K562 (cell line): ENCODE data around the gene SLC7A5. TPM values are rescaled to one million over a fixed set of nuclear protein-coding genes. Genes with fewer than 3 reads are reported as not detected.

Source experiments
- ATAC-seq: fragments of 200-7000 bp; cut with Tn5 transposase; 3 replicates; pipeline ENCODE4 v1.9.1; 2020; ENCODE audit warnings: moderate library complexity
- BruUV-seq: library from RNA; stranded (reverse); fragments of 400-500 nt; replicated peaks from 2 replicates; lab custom pipeline; 2021; lab: Mats Ljungman, UMichigan
- CTCF ChIA-PET: fragments of 300-600 bp; formaldehyde crosslinking; extraction: SDS; loops from one replicate; lab custom pipeline; 2021; ENCODE audit warnings: low intra/inter-chr PET ratio; lab: Yijun Ruan, JAX
- POLR2A ChIA-PET: fragments of 300-600, 350-650 bp; sonication (Branson Sonifier 250); formaldehyde crosslinking; extraction: SDS; loops from one replicate; lab custom pipeline; 2021; ENCODE audit warnings: antibody characterized with exemption, inconsistent platforms; lab: Yijun Ruan, JAX
- DNase-seq, 4 experiments: peaks; one replicate each; pipeline versions ENCODE4 v3.0.0 to v3.0.0-alpha.2; 2011 to 2018; ENCODE audit warnings: low spot score in 3 of 4, mixed read lengths in 3 of 4; ENCODE audit errors: extremely low read depth in 1 of 4
- FAIRE-seq: peaks from 2 replicates; lab custom pipeline; 2011; peaks lifted over from hg19 to GRCh38; lab: Jason Lieb, UNC
- H2AFZ ChIP-seq: 2 replicates; pipeline ENCODE4 v1.6.0; 2011; ENCODE audit warnings: low read depth, low read length, control low read depth, inconsistent platforms
- H3K27ac ChIP-seq: fragments of 200-600 bp; 3 replicates; pipeline ENCODE4 v1.8.0; 2011; ENCODE audit warnings: low read depth, mild to moderate bottlenecking, control low read depth, inconsistent platforms, low read length, moderate library complexity, mixed read lengths; ENCODE audit errors: extremely low read depth
- H3K27me3 ChIP-seq, 2 experiments: fragments of 300-600 bp in 1 of 2; 2 replicates in 1 of 2; 3 replicates in 1 of 2; pipeline versions ENCODE4 v1.6.0 to v1.8.0; 2011; ENCODE audit warnings: inconsistent platforms in 2 of 2, low read length in 2 of 2, mild to moderate bottlenecking in 1 of 2, mixed read lengths in 1 of 2, moderate library complexity in 1 of 2; ENCODE audit not compliant: control insufficient read depth in 2 of 2, insufficient read depth in 2 of 2
- H3K36me3 ChIP-seq: fragments of 300-600 bp; 3 replicates; pipeline ENCODE4 v1.8.0; 2011; ENCODE audit warnings: mild to moderate bottlenecking, low read length, inconsistent platforms; ENCODE audit not compliant: control insufficient read depth, insufficient read depth
- H3K4me1 ChIP-seq, 2 experiments: fragments of 200-600 bp in 1 of 2; replicated peaks in 1 of 2; 2 replicates in 1 of 2; 3 replicates in 1 of 2; pipeline versions ENCODE4 v1.5.1 to v1.8.0; 2011; ENCODE audit warnings: inconsistent platforms in 2 of 2, low read length in 2 of 2, mild to moderate bottlenecking in 1 of 2, mixed read lengths in 1 of 2, moderate library complexity in 1 of 2; ENCODE audit not compliant: control insufficient read depth in 2 of 2, insufficient read depth in 2 of 2
- H3K4me2 ChIP-seq: 2 replicates; pipeline ENCODE4 v1.6.1; 2011; ENCODE audit warnings: low read length, control low read depth, inconsistent platforms, mixed read lengths; ENCODE audit not compliant: insufficient read depth
- H3K4me3 ChIP-seq: fragments of 200-600 bp; sonication (generic), shearing (Covaris generic); 2 replicates; pipeline ENCODE4 v1.5.1; 2016; ENCODE audit warnings: control low read depth, inconsistent platforms
- H3K79me2 ChIP-seq: fragments of 200-600 bp; 3 replicates; pipeline ENCODE4 v1.8.0; 2011; ENCODE audit warnings: low read length, inconsistent platforms; ENCODE audit not compliant: control insufficient read depth, insufficient read depth
- H3K9ac ChIP-seq, 2 experiments: 2 replicates each; pipeline versions ENCODE4 v1.6.0 to v1.6.1; 2011; ENCODE audit warnings: low read depth in 2 of 2, low read length in 2 of 2, control low read depth in 1 of 2, inconsistent platforms in 1 of 2, mild to moderate bottlenecking in 1 of 2, mixed read lengths in 1 of 2; ENCODE audit not compliant: insufficient read depth in 1 of 2
- H3K9me1 ChIP-seq: one replicate; pipeline ENCODE4 v1.6.0; 2011; ENCODE audit warnings: inconsistent platforms, mild to moderate bottlenecking, low read length, moderate library complexity; ENCODE audit not compliant: control insufficient read depth, insufficient read depth
- H3K9me3 ChIP-seq: replicated peaks from 2 replicates; pipeline ENCODE4 v1.5.1; 2011; ENCODE audit warnings: low read depth, low read length, inconsistent platforms; ENCODE audit not compliant: control insufficient read depth, insufficient read depth
- H4K20me1 ChIP-seq: replicated peaks from 2 replicates; pipeline ENCODE4 v1.6.1; 2011; ENCODE audit warnings: low read length, inconsistent platforms, mixed read lengths; ENCODE audit not compliant: control insufficient read depth, insufficient read depth
- CHD1 ChIP-seq: fragments of 200-600 bp; sonication (generic); IDR thresholded peaks from one replicate; pipeline ENCODE4 v1.6.1; 2012; ENCODE audit warnings: mild to moderate bottlenecking, moderate library complexity, low read length, inconsistent platforms
- EHMT2 ChIP-seq: fragments of 450-650 bp; IDR thresholded peaks from 2 replicates; pipeline ENCODE4 v1.6.1; 2018; ENCODE audit warnings: antibody characterized with exemption
- HDAC2 ChIP-seq: fragments of 450-650 bp; IDR thresholded peaks from 2 replicates; pipeline ENCODE4 v1.6.1; 2016; ENCODE audit warnings: mild to moderate bottlenecking
- HOXB6 ChIP-seq: fragments of 250-450 bp; sonication (Bioruptor Pico); IDR thresholded peaks from 2 replicates; pipeline ENCODE4 v1.5.1; 2022; ENCODE audit warnings: mild to moderate bottlenecking, borderline replicate concordance
- MYC ChIP-seq, 2 experiments: fragments of 250-450 bp in 1 of 2; sonication (Bioruptor Pico) in 1 of 2; IDR thresholded peaks; 2 replicates each; pipeline versions ENCODE4 v1.5.1 to v1.6.1; 2012 to 2021; ENCODE audit warnings: low read depth in 2 of 2, borderline replicate concordance in 1 of 2, improper control_type of control experiment in 1 of 2, low read length in 1 of 2, mild to moderate bottlenecking in 1 of 2, moderate library complexity in 1 of 2
- POLR2AphosphoS2 ChIP-seq: IDR thresholded peaks from 2 replicates; pipeline ENCODE4 v1.6.1; 2012; ENCODE audit warnings: low read length, improper control_type of control experiment
- STAT5A ChIP-seq: IDR thresholded peaks from 2 replicates; pipeline ENCODE4 v1.6.1; 2012; ENCODE audit warnings: low read length, inconsistent platforms, borderline replicate concordance
- SUPT5H ChIP-seq: fragments of 450-650 bp; IDR thresholded peaks from 2 replicates; pipeline ENCODE4 v1.6.1; 2016
- ZNF165 ChIP-seq: fragments of 250-450 bp; sonication (Bioruptor Pico); IDR thresholded peaks from 2 replicates; pipeline ENCODE4 v1.4.0; 2020; ENCODE audit warnings: borderline replicate concordance
- ZNF764 ChIP-seq: fragments of 250-450 bp; sonication (Bioruptor Pico); IDR thresholded peaks from 2 replicates; pipeline ENCODE4 v1.4.0; 2020; ENCODE audit warnings: low read depth, mild to moderate bottlenecking, moderate library complexity
- WGBS: fragments of 100-300 bp; shearing (Covaris generic); methylation state at CpG from one replicate; pipeline ENCODE4 v1.1.6; 2016; ENCODE audit warnings: low coverage, mixed read lengths; ENCODE audit not compliant: insufficient coverage; ENCODE audit errors: missing lambda C conversion rate; 5-methylcytosine and 5-hydroxymethylcytosine counted together
- in situ Hi-C: fragments of 300-500 bp; cut with MboI; formaldehyde crosslinking; loops from 4 replicates; pipeline ENCODE4 v1.15.0; 2018; ENCODE audit warnings: inconsistent platforms, mixed read lengths
- intact Hi-C: fragments of 100-400 bp; cut with micrococcal nuclease; formaldehyde crosslinking; loops from 2 replicates; pipeline ENCODE4 v1.14.2; 2022
- polyA plus RNA-seq, 8 experiments: library from polyadenylated mRNA; depleted of rRNA in 4 of 8; stranded (reverse) in 5 of 8; unstranded in 3 of 8; fragments of >200 nt; fragmentation: Nextera tagmentation in 2 of 8; fragmentation: Illumina TruSeq in 1 of 8; extraction: Ambion mirVana in 2 of 8; extraction: Trizol in 1 of 8; gene quantifications; 2 replicates each; pipeline versions ENCODE4 v1.2.1 to v1.2.3, GENCODE V29; 2011 to 2014; ENCODE audit warnings: inconsistent platforms in 1 of 8, missing spikeins in 1 of 8
- total RNA-seq, 7 experiments: library from RNA; depleted of rRNA in 6 of 7; stranded (reverse); fragments of >200 nt in 6 of 7; fragmentation: Illumina TruSeq in 2 of 7; extraction: Trizol in 2 of 7; gene quantifications; 2 replicates each; pipeline versions ENCODE4 v1.2.1 to v1.2.3, GENCODE V29; 2011 to 2021; ENCODE audit warnings: low replicate concordance in 1 of 7
- TF ChIP-seq, protein P1 (sequence below), 2 experiments: fragments of 450-650 bp in 1 of 2; sonication (generic) in 1 of 2; formaldehyde crosslinking; conservative IDR thresholded peaks; 2 replicates each; pipeline versions ENCODE4 v1.4.0 to v1.8.1; 2020 to 2022; ENCODE audit warnings: mild to moderate bottlenecking in 1 of 2, missing genetic modification reagents in 1 of 2
- TF ChIP-seq, protein P2 (sequence below): IDR thresholded peaks from 2 replicates; pipeline ENCODE4 v1.6.1; 2014; ENCODE audit warnings: antibody characterized with exemption
- TF ChIP-seq, protein P3 (sequence below): fragments of 450-650 bp; IDR thresholded peaks from 2 replicates; pipeline ENCODE4 v1.6.1; 2017; ENCODE audit warnings: antibody characterized with exemption
- TF ChIP-seq, protein P4 (sequence below): IDR thresholded peaks from 2 replicates; pipeline ENCODE4 v1.6.1; 2011; ENCODE audit warnings: borderline replicate concordance, low read depth, mild to moderate bottlenecking, moderate library complexity, low read length; ENCODE audit not compliant: insufficient read depth, poor library complexity, severe bottlenecking
- TF ChIP-seq, protein P5 (sequence below): fragments of 450-650 bp; formaldehyde crosslinking; IDR thresholded peaks from 2 replicates; pipeline ENCODE4 v1.4.0; 2020; ENCODE audit warnings: mild to moderate bottlenecking, moderate library complexity

Gene SLC7A5
- total and polyA plus RNA-seq, 9 of the 15 experiments (the other 6 are each of a cell fraction or from before 2014, with no cell fraction given): 1.9 to 220 (median 18.6) TPM

DNA sequence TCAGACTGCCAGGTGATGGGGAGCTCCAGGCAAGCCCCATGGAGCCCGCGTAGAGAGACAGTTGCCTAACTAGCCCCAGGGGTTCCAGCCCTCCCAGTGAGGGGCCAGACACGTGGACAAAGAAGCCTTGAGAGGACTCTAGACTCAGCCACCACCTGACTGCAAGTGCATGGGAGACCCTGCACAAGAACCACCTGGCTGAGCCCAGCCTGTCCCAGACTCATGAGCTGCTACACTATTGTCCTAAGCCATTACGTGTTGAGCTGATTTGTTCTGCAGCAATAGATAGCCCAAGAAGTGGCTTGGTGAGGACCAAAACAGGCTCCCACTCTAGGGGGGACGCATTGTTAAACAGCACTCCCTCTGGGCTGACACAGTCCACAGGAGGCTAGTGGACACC, 65.9 kb downstream of the SLC7A5 start:
- H3K9me3 ChIP-seq: 0 out of 2 replicates have a peak, but pooled peaks cover 2% of the 10 kb centered on the region
- no peaks in the 10 kb centered on the region for H3K36me3 ChIP-seq
- no peak overlapping the region for H2AFZ ChIP-seq
- ChIA-PET POLR2A (interaction anchor here (0.9 to 1.7 kb wide), 5 partner anchors 9 to 33 kb away, joined by 4 to 6 read pairs (median 5); no protein-coding TSS in a partner anchor), CTCF (no interaction called here)
- H3K27me3 ChIP-seq: peaks cover 0 to 10% of the 10 kb centered on the region in 2 experiments; a peak in 1 of 5 replicates
- no peak overlapping the region for H3K4me2 ChIP-seq
- no peak for ATAC-seq
- in situ Hi-C loops: no loop called here
- no peak for DNase-seq
- H4K20me1 ChIP-seq: no peaks in the 10 kb centered on the region
- intact Hi-C loops: no loop called here
- H3K4me3 ChIP-seq: no peak overlapping the region
- no peak overlapping the region for H3K27ac ChIP-seq
- no peak overlapping the region for H3K9ac ChIP-seq
- no peaks in the 10 kb centered on the region for H3K79me2 ChIP-seq
- no peak for FAIRE-seq
- BruUV-seq: no TSS peak
- H3K9me1 ChIP-seq: no peaks in the 10 kb centered on the region
- H3K4me1 ChIP-seq: peaks cover 19 to 26% of the 10 kb centered on the region in 2 experiments
- WGBS: 41% methylated on average over 5 of the region's 5 CpGs
- TF ChIP-seq, protein P1, sequence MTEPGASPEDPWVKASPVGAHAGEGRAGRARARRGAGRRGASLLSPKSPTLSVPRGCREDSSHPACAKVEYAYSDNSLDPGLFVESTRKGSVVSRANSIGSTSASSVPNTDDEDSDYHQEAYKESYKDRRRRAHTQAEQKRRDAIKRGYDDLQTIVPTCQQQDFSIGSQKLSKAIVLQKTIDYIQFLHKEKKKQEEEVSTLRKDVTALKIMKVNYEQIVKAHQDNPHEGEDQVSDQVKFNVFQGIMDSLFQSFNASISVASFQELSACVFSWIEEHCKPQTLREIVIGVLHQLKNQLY (CRISPR knock-in tag; conservative IDR thresholded peaks at IDR 0.05): no peak
- TF ChIP-seq POLR2AphosphoS2 (no peak), CHD1 (no peak), HOXB6 (no peak), STAT5A (no peak), SUPT5H (no peak), MYC (IDR thresholded peaks at IDR 0.05; ENCODE audit: low read depth, low read length) (no peak), MYC (CRISPR knock-in tag; IDR thresholded peaks at IDR 0.05; ENCODE audit: borderline replicate concordance, low read depth) (no peak), ZNF764 (CRISPR knock-in tag) (no peak), HDAC2 (no peak), EHMT2 (no peak), ZNF165 (CRISPR knock-in tag) (no peak)
- TF ChIP-seq, protein P2, sequence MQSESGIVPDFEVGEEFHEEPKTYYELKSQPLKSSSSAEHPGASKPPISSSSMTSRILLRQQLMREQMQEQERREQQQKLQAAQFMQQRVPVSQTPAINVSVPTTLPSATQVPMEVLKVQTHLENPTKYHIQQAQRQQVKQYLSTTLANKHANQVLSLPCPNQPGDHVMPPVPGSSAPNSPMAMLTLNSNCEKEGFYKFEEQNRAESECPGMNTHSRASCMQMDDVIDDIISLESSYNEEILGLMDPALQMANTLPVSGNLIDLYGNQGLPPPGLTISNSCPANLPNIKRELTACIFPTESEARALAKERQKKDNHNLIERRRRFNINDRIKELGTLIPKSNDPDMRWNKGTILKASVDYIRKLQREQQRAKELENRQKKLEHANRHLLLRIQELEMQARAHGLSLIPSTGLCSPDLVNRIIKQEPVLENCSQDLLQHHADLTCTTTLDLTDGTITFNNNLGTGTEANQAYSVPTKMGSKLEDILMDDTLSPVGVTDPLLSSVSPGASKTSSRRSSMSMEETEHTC: no peak
- TF ChIP-seq, protein P3, sequence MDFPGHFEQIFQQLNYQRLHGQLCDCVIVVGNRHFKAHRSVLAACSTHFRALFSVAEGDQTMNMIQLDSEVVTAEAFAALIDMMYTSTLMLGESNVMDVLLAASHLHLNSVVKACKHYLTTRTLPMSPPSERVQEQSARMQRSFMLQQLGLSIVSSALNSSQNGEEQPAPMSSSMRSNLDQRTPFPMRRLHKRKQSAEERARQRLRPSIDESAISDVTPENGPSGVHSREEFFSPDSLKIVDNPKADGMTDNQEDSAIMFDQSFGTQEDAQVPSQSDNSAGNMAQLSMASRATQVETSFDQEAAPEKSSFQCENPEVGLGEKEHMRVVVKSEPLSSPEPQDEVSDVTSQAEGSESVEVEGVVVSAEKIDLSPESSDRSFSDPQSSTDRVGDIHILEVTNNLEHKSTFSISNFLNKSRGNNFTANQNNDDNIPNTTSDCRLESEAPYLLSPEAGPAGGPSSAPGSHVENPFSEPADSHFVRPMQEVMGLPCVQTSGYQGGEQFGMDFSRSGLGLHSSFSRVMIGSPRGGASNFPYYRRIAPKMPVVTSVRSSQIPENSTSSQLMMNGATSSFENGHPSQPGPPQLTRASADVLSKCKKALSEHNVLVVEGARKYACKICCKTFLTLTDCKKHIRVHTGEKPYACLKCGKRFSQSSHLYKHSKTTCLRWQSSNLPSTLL: no peak
- TF ChIP-seq, protein P4, sequence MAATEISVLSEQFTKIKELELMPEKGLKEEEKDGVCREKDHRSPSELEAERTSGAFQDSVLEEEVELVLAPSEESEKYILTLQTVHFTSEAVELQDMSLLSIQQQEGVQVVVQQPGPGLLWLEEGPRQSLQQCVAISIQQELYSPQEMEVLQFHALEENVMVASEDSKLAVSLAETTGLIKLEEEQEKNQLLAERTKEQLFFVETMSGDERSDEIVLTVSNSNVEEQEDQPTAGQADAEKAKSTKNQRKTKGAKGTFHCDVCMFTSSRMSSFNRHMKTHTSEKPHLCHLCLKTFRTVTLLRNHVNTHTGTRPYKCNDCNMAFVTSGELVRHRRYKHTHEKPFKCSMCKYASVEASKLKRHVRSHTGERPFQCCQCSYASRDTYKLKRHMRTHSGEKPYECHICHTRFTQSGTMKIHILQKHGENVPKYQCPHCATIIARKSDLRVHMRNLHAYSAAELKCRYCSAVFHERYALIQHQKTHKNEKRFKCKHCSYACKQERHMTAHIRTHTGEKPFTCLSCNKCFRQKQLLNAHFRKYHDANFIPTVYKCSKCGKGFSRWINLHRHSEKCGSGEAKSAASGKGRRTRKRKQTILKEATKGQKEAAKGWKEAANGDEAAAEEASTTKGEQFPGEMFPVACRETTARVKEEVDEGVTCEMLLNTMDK: no peak
- TF ChIP-seq, protein P5, sequence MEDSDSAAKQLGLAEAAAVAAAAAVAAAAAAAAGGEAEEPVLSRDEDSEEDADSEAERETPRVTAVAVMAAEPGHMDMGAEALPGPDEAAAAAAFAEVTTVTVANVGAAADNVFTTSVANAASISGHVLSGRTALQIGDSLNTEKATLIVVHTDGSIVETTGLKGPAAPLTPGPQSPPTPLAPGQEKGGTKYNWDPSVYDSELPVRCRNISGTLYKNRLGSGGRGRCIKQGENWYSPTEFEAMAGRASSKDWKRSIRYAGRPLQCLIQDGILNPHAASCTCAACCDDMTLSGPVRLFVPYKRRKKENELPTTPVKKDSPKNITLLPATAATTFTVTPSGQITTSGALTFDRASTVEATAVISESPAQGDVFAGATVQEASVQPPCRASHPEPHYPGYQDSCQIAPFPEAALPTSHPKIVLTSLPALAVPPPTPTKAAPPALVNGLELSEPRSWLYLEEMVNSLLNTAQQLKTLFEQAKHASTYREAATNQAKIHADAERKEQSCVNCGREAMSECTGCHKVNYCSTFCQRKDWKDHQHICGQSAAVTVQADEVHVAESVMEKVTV (CRISPR knock-in tag): no peak
